Colon (tissue), 2 donors: ENCODE results near the gene NPBWR2.
"Not testable (repeated sequence)": the region's sequence is repeated elsewhere in the genome, so short reads cannot be mapped to it uniquely, and the experiment has no call there.

ENCODE experiments used
- FAIRE-seq: peaks from 2 replicates; lab custom pipeline; 2012; peaks lifted over from hg19 to GRCh38; lab: Jason Lieb, UNC
- donor health status: control.
- donor health status: control.

The NPBWR2 gene

GRCh38 chr20:64144144-64144912 lies 37.0 kb upstream of the NPBWR2 start:
- FAIRE-seq, result no peak

- no peak for FAIRE-seq
Measured at GRCh38 chr20:64143018-64143801, 35.8 kb upstream of the NPBWR2 start.

- FAIRE-seq, result no peak
Measured at GRCh38 chr20:64142590-64142989, 35.2 kb upstream of the NPBWR2 start.

GRCh38 chr20:64140956-64141355 lies 33.6 kb upstream of the NPBWR2 start:
- FAIRE-seq, result no peak

GRCh38 chr20:64140061-64140931 lies 32.9 kb upstream of the NPBWR2 start:
- no peak for FAIRE-seq

- no peak for FAIRE-seq
Measured at GRCh38 chr20:64139199-64140060, 32.1 kb upstream of the NPBWR2 start.

- FAIRE-seq, result no peak
Measured at GRCh38 chr20:64138276-64138815, 31.0 kb upstream of the NPBWR2 start.

GRCh38 chr20:64137598-64138031 lies 30.2 kb upstream of the NPBWR2 start:
- no peak for FAIRE-seq

DNA sequence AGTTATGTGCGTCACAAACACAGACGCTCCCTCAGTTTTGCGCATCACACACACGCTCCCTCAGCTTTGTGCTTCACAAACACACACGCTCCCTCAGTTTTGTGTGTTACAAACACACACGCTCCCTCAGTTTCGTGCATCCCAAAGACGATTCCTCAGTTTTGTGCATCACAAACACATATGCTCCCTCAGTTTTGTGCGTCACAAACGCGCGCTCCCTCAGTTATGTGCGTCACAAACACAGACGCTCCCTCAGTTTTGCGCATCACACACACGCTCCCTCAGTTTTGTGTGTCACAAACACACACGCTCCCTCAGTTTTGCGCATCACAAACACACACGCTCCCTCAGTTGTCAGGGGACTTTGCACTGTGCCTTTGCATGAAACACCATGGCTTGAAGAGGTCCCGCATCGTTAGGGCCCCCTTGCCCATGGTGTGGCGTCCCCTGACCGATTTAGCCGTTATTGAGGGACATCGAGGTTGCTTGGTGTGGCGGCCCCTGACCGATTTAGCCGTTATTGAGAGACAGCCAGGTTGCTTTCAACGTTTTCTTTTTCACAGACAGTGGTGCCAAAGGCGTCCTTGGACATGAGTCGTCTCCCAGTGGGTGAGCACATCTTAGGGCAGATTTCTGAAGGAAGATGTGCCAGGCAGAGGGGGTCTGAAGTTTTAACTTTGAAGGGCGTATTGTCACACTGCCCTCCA lies 28.8 kb upstream of the NPBWR2 start:
- FAIRE-seq, result no peak

DNA sequence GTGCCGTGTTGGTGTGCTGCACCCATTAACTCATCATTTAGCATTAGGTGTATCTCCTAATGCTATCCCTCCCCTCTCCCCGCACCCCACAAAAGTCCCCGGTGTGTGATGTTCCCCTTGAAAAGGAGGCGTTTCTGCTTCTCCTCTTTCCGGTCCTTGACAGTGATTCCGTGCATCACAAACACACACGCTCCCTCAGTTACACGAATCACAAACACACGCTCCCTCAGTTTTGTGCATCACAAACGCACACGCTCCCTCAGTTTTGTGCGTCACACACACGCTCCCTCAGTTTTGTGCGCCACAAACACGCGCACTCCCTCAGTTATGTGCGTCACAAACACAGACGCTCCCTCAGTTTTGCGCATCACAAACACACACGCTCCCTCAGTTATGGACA lies 27.4 kb upstream of the NPBWR2 start:
- FAIRE-seq, result not testable (repeated sequence)

DNA sequence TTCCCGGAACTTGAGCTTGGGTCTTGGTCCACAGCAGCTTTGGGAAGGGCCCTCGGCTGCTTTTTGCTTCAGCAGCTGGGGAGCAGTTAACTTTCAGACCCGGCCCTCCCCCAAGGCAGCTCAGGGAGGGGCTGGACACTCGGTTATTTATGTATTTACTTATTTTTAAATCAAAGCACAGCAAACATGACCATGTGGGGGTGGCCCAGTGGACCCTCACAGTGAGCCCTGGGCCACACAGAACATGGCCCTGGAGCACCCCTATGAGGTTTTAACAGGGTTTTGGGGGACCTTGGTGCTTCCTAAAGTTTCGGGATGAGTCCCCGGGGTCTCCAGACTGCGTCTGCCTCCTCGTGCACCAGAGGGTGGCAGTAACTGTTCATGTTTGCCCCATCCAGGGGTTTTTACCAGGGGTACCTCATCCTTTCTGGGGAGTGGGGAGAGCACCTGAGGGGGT lies 26.6 kb upstream of the NPBWR2 start:
- FAIRE-seq, result no peak

DNA sequence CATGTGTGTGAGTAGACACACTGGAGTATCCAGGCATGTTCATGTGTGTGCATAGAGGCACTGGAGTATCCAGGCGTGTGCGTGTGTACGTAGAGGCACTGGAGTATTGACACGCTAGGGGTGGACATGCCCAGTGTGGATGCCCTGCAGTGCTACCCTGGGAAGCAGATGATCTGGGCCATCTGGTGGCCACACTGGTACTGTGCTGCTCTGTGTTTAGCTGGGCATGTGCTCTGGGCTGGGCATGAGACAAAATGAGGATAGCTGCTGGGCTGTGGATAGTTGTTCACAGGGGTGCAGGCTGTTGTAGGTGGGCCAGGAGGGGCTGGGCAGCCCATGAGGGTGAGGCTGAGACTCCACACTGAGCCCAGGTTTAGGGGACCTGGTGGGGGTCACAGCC lies 24.0 kb upstream of the NPBWR2 start:
- no peak for FAIRE-seq

DNA sequence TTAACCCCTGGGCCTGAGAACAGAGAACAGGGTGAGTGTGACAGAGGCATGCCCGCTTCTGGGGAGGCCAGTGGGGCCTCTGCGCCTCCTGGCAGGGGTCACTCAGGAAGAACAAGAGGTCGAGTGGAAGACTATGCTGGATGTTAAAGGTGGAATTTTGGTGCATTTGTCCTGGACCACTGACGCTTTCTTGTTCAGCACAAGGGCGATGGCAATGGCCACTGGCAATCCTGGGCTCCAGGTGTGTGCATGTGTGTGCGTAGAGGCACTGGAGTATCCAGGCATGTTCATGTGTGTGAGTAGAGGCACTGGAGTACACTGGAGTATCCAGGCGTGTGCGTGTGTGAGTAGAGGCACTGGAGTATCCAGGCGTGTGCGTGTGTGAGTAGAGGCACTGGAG lies 23.5 kb upstream of the NPBWR2 start:
- no peak for FAIRE-seq

DNA sequence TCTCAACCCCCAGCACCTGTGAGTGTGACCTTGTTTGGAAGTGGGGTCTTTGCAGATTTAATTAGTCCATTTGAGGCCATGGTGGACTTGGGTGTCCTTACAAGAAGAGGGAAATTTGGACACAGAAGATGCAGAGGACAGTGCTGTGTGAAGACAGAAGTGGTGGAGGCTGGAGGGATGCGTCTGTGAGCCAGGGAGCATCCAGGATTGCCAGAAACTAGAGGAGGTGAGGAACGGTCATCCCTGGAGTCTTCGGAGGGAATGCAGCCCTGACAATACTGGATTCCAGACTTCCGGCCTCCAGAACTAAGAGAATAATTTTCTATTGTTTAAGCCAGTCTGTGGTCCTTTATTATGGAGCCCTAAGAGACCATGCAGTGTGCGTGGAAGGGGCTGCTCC lies 22.9 kb upstream of the NPBWR2 start:
- no peak for FAIRE-seq

- no peak for FAIRE-seq
Measured at GRCh38 chr20:64129146-64129782, 21.9 kb upstream of the NPBWR2 start.

DNA sequence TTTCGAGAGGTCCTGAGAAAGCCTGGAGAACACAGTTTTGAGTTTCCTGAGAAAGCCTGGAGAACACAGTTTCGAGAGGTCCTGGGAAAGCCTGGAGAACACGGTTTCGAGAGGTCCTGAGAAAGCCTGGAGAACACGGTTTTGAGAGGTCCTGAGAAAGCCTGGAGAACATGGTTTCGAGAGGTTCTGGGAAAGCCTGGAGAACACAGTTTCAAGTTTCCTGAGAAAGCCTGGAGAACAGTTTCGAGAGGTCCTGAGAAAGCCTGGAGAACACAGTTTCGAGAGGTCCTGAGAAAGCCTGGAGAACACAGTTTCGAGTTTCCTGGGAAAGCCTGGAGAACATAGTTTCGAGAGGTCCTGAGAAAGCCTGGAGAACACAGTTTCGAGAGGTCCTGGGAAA lies 16.2 kb upstream of the NPBWR2 start:
- FAIRE-seq, result not testable (repeated sequence)

DNA sequence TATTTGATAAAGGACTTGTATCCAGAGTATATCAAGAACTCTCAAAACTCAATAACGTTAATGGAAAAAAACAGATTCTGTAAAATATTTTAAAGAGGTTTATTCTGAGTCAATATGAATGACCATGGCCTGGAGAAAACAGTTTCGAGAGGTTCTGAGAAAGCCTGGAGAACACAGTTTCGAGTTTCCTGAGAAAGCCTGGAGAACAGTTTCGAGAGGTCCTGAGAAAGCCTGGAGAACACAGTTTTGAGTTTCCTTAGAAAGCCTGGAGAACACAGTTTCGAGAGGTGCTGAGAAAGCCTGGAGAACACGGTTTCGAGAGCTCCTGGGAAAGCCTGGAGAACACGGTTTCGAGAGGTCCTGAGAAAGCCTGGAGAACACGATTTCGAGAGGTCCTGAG lies 15.6 kb upstream of the NPBWR2 start:
- FAIRE-seq, result not testable (repeated sequence)

DNA sequence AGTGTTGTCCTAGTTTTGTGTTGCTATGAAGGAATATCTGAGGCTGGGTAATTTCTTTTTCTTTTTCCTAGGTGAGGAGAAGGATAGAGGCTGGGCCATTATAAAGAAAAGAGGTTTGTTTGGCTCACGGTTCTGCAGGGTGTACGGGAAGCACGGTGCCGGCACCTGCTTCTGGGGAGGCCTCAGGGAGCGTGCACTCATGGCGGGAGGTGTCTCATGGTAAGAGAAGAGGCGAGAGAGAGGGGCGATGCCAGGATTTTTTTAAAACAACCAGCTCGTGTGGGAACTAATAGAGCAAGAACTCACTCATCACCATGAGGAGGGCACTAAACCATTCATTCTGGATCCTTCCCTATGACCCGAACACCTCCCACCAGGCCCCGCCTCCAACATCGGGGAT lies 14.2 kb upstream of the NPBWR2 start:
- no peak for FAIRE-seq

GRCh38 chr20:64119681-64120341 lies 12.4 kb upstream of the NPBWR2 start:
- FAIRE-seq, result no peak

DNA sequence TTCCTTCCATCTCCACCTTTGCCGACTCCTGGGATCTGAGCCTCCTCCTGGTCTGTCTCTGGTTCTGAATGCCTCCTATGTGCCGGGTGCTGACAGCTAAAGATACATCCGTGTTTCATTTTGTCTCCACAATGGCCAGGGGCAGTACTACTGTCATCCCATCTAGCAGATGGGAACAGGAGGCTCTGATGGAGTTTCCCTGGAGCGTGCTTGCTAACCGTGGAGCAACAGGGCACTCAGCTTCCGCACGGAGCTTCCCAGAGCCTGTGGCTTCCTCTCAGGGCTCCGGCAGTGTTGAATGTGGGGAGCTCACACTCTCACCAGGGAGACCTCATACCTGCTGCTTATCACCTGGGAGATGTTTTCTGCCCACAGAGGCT lies 11.9 kb upstream of the NPBWR2 start:
- no peak for FAIRE-seq
